ENCODE results near the gene ZBTB39. TPM values are rescaled to one million over a fixed set of nuclear protein-coding genes. Genes with fewer than 3 reads are reported as not detected.

The ZBTB39 gene
- total RNA-seq, 1 experiment from 2014 or later: 31.2 TPM

- H3K4me1 Mint-ChIP-seq: peaks cover 53 to 79% of the 10 kb centered on the region in 2 experiments
Observed at GRCh38 chr12:57009949-57010626, 3.7 kb upstream of the ZBTB39 start.

More at GRCh38 chr12:57009949-57010626, 3.7 kb upstream of the ZBTB39 start:
- Histone ChIP-seq H3K14ac (ENCODE audit: insufficient read depth, low read length) (no peak overlapping the region), H3K9me3 (ENCODE audit: control insufficient read depth, low read depth, low read length) (no peaks in the 10 kb centered on the region), H3K4ac (ENCODE audit: low read depth, low read length) (no peak overlapping the region), H3K23ac (ENCODE audit: insufficient read length, low read depth, low read length) (no peak overlapping the region), H3K4me2 (ENCODE audit: insufficient read depth, insufficient read length, low read length) (no peak overlapping the region), H2BK5ac (ENCODE audit: insufficient read length, low read length) (no peak overlapping the region), H3K27ac (ENCODE audit: insufficient read length, low read depth, low read length) (no peak overlapping the region), H2BK15ac (ENCODE audit: low read depth, low read length) (no peak overlapping the region), H3K18ac (ENCODE audit: insufficient read length, low read depth, low read length) (no peak overlapping the region), H4K20me1 (ENCODE audit: control insufficient read depth, insufficient read depth, insufficient read length) (no peaks in the 10 kb centered on the region), H4K5ac (ENCODE audit: insufficient read length, low read depth, low read length) (no peak overlapping the region), H3K23me2 (ENCODE audit: insufficient read length, low read depth, low read length, poor library complexity, severe bottlenecking) (no peaks in the 10 kb centered on the region), H2BK12ac (ENCODE audit: insufficient read length, low read depth, low read length) (no peak overlapping the region), H4K8ac (replicated peaks; ENCODE audit: insufficient read length, low read depth, low read length) (no peak overlapping the region), H3K9ac (ENCODE audit: extremely low read depth, insufficient read length, low read length) (no peak overlapping the region), H3T11ph (ENCODE audit: low read length) (no peak overlapping the region), H3K27me3 (ENCODE audit: insufficient read depth, low read length) (no peaks in the 10 kb centered on the region; the same call in 1 of the 2 replicates), H4K91ac (ENCODE audit: insufficient read length, low read depth, low read length) (no peak overlapping the region), H3K4me1 (ENCODE audit: insufficient read depth, low read length) (peaks cover 13% of the 10 kb centered on the region; the same call in 1 of the 2 replicates), H3K79me1 (ENCODE audit: insufficient read depth, low read depth, low read length, poor library complexity, severe bottlenecking) (no peaks in the 10 kb centered on the region), H3K79me2 (ENCODE audit: insufficient read depth, low read length) (no peaks in the 10 kb centered on the region; the same call in 1 of the 2 replicates), H2AFZ (ENCODE audit: low read length) (no peak overlapping the region), H3K56ac (ENCODE audit: insufficient read length, low read depth, low read length) (no peak overlapping the region), H2BK120ac (ENCODE audit: low read depth, low read length, poor library complexity, severe bottlenecking) (no peak overlapping the region), H2AK5ac (ENCODE audit: insufficient read length, low read length) (no peak overlapping the region), H2BK20ac (ENCODE audit: low read depth, low read length, poor library complexity, severe bottlenecking) (no peak overlapping the region)
- DNase-seq: no peak
- Mint-ChIP-seq H3K4me3 (0 out of 5 replicates have a peak overlapping the region, but pooled peaks of 1 of the 2 experiments have one; percentile 6), H3K36me3 (ENCODE audit: insufficient read depth in 1 of 3, low read depth in 3 of 3) (peaks cover 0 to 2% (median 1%) of the 10 kb centered on the region in 3 experiments; a peak in 3 of 7 replicates), H3K9me3 (no peaks in the 10 kb centered on the region), H3K27ac (peak overlapping the region in 2 of 3 experiments; percentile 24 to 74; a peak in 2 of 7 replicates), H3K27me3 (ENCODE audit: low read depth) (peaks cover 5% of the 10 kb centered on the region)
- TF ChIP-seq CTCF (conservative IDR thresholded peaks at IDR 0.05): no peak
- no CpG with 5 or more reads among the region's 5 CpGs for WGBS (ENCODE audit: extremely low coverage, insufficient read length, low lambda C conversion rate)
